HG03280 (cell line): ENCODE results near the gene NUDT16L1.
A peak's percentile ranks its signal among the peaks of the same experiment; 100 is the strongest.
"Not testable (repeated sequence)": the region's sequence is repeated elsewhere in the genome, so short reads cannot be mapped to it uniquely, and the experiment has no call there.

Experiments used
- ATAC-seq: cut with Tn5 transposase; IDR thresholded peaks from one replicate; pipeline ENCODE4 v1.9.1; 2021; ENCODE audit warnings: mild to moderate bottlenecking, moderate library complexity; ENCODE audit not compliant: unreplicated experiment

The NUDT16L1 gene

DNA sequence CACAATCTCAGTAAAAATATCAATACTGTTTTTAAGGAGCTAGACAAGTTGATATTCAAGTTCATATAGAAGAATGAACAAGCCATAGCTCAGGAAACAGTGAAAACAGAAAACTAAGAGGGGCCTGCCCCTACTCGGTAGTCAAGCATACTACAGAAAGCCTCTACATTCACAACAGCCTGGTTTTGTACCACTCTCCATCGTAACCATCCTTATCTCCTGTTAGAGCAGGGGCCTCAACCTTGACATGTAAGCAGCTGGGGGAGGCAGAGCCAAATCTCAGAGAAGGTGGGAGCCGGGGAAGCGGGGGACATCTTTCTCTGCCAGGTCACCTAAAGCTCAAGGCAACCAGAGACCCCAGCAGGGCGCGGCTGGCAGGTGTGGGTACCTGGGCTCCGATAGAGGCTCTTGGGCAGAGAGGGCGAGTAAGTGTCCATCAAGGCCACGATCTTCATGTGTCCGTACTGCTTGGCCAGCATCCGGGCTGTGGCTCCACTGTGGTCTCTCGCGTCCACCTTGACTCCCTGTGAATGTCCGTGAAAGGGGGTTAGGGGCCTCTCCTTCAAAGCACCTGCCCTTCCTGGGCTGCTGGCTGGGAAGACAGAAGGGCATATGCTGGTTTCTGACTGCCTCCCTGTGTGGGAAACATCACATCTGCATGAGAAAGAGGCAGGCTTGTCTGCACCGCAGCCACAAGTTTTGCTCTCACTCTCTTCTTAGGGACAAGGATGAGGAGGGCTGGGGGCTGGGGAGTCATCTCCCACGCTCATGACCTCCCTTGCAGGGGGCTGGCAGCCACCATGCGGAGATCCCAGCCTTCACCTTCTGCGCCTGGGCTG lies 20.5 kb downstream of the NUDT16L1 start:
- ATAC-seq, result no peak

- no peak for ATAC-seq
Measured at GRCh38 chr16:4714996-4715395, 21.6 kb downstream of the NUDT16L1 start.

GRCh38 chr16:4718466-4718865 lies 25.1 kb downstream of the NUDT16L1 start:
- no peak for ATAC-seq

GRCh38 chr16:4723071-4723767 lies 29.9 kb downstream of the NUDT16L1 start:
- no peak for ATAC-seq

GRCh38 chr16:4724661-4725270 lies 31.4 kb downstream of the NUDT16L1 start:
- no peak for ATAC-seq

DNA sequence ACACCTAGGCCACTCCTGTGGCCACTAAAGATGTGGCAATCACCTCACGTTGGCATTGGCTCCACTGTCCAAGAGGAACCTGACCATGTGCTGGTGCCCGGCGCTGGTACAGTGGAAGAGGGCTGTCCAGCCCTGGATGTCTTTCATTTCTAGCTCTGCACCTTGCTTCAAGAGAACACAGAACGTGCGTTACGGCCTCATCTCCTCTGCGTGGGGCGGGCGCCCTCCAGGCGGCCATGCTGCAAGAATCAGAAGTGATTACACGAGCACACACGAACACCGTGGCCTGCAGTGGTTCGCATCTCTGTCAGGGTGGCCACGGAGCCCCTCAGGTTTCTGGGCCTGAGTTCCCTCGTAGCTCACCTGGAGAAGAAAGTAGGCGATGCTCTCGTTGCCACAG lies 33.3 kb downstream of the NUDT16L1 start:
- no peak for ATAC-seq

- ATAC-seq, result no peak
Measured at GRCh38 chr16:4728676-4729075, 35.3 kb downstream of the NUDT16L1 start.

DNA sequence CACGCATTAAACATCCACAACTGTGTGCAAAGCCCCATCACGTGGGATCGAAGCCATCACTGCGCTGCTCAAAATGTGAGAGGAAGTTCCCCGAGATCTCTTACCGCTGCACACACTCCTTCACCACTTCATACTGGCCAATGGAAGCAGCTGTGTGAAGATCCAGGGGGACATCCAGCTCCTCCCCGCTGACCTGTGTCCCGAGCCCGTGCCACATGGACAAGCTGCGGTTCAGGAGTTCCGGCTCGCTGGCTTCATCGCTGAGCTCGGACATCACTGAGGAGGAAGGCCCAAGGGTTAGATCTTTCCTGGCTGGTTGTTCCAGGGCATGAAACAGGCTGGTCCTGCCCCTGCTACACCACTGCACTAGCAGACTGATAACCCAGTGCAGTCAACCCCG lies 36.5 kb downstream of the NUDT16L1 start:
- no peak for ATAC-seq

DNA sequence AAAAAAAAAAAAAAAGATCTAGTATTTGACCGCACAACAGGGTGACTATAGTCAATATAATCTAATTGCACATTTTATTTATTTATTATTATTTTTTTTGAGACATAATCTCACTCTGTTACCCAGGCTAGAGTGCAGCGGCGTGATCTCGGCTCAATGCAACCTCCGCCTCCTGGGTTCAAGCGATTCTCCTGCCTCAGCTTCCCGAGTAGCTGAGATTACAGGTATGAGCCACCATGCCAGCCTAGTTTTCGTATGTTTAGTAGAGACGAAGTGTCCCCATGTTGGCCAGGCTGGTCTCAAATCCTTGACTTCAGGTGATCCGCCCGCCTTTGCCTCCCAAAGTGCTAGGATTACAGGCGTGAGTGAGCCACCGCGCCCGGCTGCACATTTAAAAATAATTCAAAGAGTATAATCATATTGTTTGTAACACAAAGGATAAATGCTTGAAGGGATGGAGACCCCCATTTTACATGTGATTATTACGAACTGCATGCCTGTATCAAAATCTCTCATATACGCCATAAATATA lies 39.9 kb downstream of the NUDT16L1 start:
- no peak for ATAC-seq

GRCh38 chr16:4733747-4734062 lies 40.3 kb downstream of the NUDT16L1 start:
- ATAC-seq, result no peak

DNA sequence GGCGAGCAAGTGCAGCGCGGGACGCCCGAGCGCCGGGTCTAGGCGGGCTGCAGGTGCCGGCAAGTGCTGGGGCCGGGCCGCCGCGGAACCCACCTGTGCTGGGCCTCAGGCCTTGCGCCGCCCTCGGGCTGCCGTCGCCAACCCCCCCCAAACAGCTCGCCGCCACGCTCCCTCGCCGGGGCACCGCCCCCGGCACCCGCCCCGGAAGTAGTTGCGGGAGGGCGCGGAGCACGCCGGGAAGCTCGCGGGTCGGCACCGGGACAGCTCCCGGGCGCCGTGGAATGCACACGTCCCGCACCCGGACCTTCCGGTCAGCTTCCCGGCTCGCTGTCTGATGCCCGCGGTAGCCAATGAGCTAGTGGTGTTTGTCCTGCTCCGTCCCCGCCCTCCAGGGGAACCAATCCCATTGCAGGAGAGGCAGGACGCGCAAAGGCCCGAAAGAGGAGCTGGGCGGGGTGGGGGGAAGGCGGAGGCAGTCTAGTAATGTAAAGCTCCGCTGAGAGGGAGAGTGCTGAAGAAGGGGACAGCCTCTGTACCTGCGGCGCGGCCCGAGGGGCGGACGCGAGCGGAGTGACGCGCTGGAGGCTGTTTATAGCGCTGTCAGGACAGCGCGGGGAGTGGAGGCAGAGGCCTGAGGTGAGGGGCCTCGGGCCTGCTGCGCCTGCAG lies 40.8 kb downstream of the NUDT16L1 start, which contains the start of the genes ANKS3 and DNAAF8:
ANKS3 (minus strand) TSS at position 209 of the 667 bp plus-strand sequence. CDS start 4,122 bp downstream, outside the sequence.
DNAAF8 (plus strand) TSS at position 475 of the 667 bp plus-strand sequence. CDS start 1,978 bp downstream, outside the sequence.
- peak; percentile 78 for ATAC-seq

GRCh38 chr16:4734730-4735535 lies 41.6 kb downstream of the NUDT16L1 start:
- peak; percentile 67 for ATAC-seq

- no peak for ATAC-seq
Measured at GRCh38 chr16:4736546-4736945, 43.2 kb downstream of the NUDT16L1 start.

- ATAC-seq, result no peak
Measured at GRCh38 chr16:4737545-4737944, 44.2 kb downstream of the NUDT16L1 start.

- ATAC-seq, result not testable (repeated sequence)
Measured at GRCh38 chr16:4738370-4738769, 45.0 kb downstream of the NUDT16L1 start.

GRCh38 chr16:4743226-4743878 lies 50.0 kb downstream of the NUDT16L1 start:
- ATAC-seq, result no peak

GRCh38 chr16:4744555-4745273 lies 51.4 kb downstream of the NUDT16L1 start:
- ATAC-seq, result no peak

DNA sequence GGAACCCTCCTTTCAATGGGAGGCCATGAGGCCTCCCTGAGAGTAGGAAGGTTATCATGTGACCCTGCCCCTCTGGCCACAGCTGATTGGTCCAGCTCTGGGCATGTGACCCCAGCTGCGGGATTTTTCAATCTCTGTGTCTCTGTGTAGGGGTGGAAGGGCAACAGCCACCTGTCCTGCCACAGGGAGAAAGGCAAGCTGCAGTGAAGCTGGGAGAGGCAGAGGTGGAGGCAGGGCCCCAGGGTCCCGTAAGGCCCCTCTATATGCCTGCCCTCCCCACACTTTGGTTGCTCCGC lies 51.9 kb downstream of the NUDT16L1 start:
- no peak for ATAC-seq
